GM10266 (cell line): Measurements from ENCODE around the gene LGR5.

Experiments
- DNase-seq: peaks from one replicate; pipeline ENCODE4 v3.0.0; 2012; ENCODE audit errors: extremely low spot score
- TF ChIP-seq, protein P1 (sequence below): IDR thresholded peaks from 2 replicates; pipeline ENCODE4 v1.5.1; 2012; ENCODE audit warnings: mild to moderate bottlenecking, low read depth; ENCODE audit not compliant: control insufficient read depth, insufficient read depth; ENCODE audit errors: missing control alignments

LGR5 gene

DNA sequence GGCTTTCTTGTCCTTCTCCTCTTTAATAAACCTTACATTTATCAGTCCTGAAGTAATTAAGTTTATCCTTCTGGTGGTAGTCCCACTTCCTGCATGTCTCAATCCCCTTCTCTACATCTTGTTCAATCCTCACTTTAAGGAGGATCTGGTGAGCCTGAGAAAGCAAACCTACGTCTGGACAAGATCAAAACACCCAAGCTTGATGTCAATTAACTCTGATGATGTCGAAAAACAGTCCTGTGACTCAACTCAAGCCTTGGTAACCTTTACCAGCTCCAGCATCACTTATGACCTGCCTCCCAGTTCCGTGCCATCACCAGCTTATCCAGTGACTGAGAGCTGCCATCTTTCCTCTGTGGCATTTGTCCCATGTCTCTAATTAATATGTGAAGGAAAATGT, 144.8 kb downstream of the LGR5 start:
- no peak for DNase-seq
- TF ChIP-seq, protein P1, sequence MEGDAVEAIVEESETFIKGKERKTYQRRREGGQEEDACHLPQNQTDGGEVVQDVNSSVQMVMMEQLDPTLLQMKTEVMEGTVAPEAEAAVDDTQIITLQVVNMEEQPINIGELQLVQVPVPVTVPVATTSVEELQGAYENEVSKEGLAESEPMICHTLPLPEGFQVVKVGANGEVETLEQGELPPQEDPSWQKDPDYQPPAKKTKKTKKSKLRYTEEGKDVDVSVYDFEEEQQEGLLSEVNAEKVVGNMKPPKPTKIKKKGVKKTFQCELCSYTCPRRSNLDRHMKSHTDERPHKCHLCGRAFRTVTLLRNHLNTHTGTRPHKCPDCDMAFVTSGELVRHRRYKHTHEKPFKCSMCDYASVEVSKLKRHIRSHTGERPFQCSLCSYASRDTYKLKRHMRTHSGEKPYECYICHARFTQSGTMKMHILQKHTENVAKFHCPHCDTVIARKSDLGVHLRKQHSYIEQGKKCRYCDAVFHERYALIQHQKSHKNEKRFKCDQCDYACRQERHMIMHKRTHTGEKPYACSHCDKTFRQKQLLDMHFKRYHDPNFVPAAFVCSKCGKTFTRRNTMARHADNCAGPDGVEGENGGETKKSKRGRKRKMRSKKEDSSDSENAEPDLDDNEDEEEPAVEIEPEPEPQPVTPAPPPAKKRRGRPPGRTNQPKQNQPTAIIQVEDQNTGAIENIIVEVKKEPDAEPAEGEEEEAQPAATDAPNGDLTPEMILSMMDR: no peak

DNA sequence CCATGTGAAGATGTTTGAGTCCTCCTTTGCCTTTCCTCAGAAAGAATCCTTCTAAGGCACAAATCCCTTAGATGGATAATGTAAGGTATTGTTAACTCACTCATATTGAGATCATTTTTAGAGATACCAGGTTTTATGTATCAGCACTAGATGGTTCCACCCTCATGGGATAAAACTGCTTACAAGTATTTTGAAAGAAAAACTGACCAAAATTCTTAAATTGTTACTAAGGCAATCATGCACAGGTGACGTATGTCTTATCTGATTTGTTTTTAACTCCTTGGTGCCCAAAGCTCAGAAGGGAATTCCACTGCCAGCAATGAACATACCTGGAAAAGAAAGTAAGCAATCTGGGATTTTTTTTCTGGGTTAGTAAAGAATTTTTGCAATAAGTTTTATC, 145.6 kb downstream of the LGR5 start:
- TF ChIP-seq, protein P1: no peak
- DNase-seq: no peak

DNA sequence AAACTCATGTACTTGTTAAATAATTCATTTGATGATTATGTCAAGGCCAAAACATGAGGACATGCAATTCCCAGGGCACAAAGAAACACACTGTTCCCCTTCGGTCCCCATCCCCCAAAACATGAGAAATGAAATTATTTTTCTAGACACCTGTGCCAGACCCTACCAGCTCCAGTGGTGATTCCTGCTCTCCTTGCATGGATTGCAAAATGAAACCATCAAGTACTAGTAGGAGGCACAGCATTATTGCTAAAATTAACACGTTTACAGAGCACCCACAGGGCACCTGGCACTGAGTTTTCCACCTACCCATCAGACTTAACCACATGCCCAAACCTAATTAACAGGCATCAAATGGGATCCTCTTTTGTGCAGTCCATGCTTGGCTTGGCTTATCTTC, 147.4 kb downstream of the LGR5 start:
- TF ChIP-seq, protein P1: no peak
- no peak for DNase-seq

DNA sequence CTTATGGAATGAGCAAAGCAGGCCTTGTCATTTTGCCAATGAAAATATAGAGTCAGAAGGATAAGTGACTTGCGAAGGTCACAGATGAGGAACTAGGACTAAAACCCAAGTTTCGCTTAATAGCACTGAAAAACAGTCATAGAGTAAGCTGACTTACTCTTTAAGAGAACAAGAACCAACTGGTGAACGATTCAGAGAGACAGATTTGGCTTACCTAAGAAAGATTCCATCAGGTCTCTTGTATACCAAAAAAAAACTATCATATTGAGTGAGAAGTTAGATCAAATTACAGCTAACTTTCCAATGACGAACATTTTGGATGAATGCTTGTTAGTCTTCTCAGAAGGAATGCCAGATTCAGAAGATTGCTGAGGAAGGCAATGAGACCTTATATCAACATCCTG, 149.9 kb downstream of the LGR5 start:
- TF ChIP-seq, protein P1: no peak
- no peak for DNase-seq

DNA sequence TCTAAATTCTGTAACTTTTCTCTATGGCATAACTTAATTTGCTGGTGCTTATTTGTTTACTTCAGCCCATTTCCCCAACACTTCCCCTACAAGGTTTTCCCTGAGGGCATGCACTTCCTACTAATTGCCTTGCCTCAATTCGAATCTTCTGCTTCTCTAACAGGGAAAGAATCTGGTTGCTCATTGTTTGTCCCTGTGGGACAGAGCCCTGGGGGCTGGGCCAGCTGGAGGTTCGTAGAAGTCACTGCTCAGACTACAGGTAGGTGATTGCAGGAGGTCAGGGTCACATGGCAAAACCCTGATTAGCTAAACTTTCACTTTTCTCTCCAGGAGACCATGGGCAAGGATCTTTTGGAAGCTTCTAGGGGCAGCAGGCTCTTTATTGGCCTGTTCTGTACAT, 152.0 kb downstream of the LGR5 start:
- DNase-seq: no peak
- TF ChIP-seq, protein P1: no peak

DNA sequence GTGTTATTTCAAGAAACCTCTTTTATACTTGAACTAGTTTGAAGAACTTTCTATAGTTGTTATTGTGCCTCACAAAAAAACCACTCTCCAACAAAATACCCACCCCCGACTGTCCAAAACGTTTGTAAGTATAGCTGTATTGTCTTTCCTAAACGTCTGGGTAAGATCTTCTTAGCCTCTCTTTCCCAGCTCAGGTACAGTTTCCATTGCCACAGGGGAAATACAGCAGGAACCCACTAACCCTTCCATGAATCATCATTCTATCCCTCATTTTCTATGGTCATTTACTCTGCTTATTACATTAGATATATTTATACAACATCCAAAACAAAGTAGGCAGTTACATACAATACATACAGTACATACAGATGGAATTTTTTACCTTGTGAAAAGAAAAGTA, 153.2 kb downstream of the LGR5 start:
- TF ChIP-seq, protein P1: no peak
- no peak for DNase-seq

DNA sequence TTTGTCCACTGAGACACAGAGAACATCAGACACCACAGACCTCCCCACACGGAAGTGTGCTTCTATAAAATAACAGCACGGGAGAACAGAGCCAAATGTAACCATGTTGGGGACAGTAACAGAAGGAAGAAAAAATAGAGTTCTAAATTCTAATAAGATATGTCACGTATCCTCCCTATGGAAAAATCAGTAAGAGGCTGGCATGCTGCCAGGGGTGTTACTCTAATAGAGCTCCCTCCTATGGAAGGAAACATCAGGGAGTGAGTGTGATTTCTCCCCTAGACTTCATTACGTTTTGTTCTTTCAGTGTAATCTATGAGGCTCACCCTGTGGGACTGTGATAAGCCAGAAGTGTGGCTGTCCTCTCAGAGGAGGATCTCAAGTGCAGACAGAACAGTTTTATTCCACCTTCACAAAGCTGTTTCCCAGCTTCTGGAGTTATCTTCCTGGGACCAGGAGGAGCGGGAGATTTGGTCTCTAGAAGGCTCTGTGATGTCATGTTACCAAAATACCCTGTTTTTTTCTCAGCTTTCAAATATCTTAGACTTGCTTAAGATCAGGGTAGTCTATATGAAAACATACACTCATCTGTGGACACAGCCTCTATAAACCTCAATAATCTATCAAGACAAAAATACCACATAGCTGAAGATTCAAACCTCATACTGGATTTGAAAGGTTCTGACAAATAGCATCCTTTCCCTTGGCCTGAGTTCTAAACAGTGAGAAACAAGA, 154.8 kb downstream of the LGR5 start:
- TF ChIP-seq, protein P1: no peak
- DNase-seq: no peak
